Measurements from ENCODE around the gene AP5Z1. TPM values are rescaled to one million over a fixed set of nuclear protein-coding genes. Genes with fewer than 3 reads are reported as not detected.

The AP5Z1 gene
- total RNA-seq, 1 experiment from 2014 or later = 26.5 TPM

- H3K9me3 Mint-ChIP-seq (ENCODE audit: unreplicated experiment) = no peaks in the 10 kb centered on the region
Measured at GRCh38 chr7:4731803-4732202, 43.6 kb upstream of the AP5Z1 start.

GRCh38 chr7:4733936-4734528 lies 41.4 kb upstream of the AP5Z1 start:
- Mint-ChIP-seq H3K27ac (ENCODE audit: low read depth, unreplicated experiment) (no peak overlapping the region), H3K4me1 (ENCODE audit: insufficient read depth, unreplicated experiment) (no peaks in the 10 kb centered on the region), H3K9me3 (ENCODE audit: unreplicated experiment) (no peaks in the 10 kb centered on the region), H3K27me3 (ENCODE audit: insufficient read depth, unreplicated experiment) (no peaks in the 10 kb centered on the region), H3K4me3 (ENCODE audit: unreplicated experiment) (no peak overlapping the region), H3K36me3 (ENCODE audit: insufficient read depth, unreplicated experiment) (peaks cover 23% of the 10 kb centered on the region)
- ChIA-PET CTCF (interaction anchor here (0.5 kb wide), 3 partner anchors 31 to 1920 kb away, joined by 3 read pairs; no protein-coding TSS in a partner anchor), POLR2A (interaction anchor here (1.0 to 1.8 kb wide), 3 partner anchors 9 to 12 kb away, joined by 3 to 6 read pairs (median 6); no protein-coding TSS in a partner anchor)
- BruUV-seq (replicated peaks) = no TSS peak
- intact Hi-C loops (cut with micrococcal nuclease) = no loop called here
- no peak for DNase-seq (ENCODE audit: unreplicated experiment)
- TF ChIP-seq CTCF (IDR thresholded peaks at IDR 0.05; ENCODE audit: unreplicated experiment) = no peak

More at GRCh38 chr7:4731803-4732202, 43.6 kb upstream of the AP5Z1 start:
- no TSS peak for BruUV-seq (replicated peaks)
- Mint-ChIP-seq H3K4me1 (ENCODE audit: insufficient read depth, unreplicated experiment) (no peaks in the 10 kb centered on the region), H3K27ac (ENCODE audit: low read depth, unreplicated experiment) (no peak overlapping the region), H3K36me3 (ENCODE audit: insufficient read depth, unreplicated experiment) (peaks cover 40% of the 10 kb centered on the region), H3K4me3 (ENCODE audit: unreplicated experiment) (no peak overlapping the region), H3K27me3 (ENCODE audit: insufficient read depth, unreplicated experiment) (no peaks in the 10 kb centered on the region)
- POLR2A ChIA-PET = interaction anchor here (1.2 kb wide), 1 partner anchor 14 kb away, joined by 3 read pairs; no protein-coding TSS in a partner anchor
- CTCF ChIA-PET = no interaction called here
- no peak for DNase-seq (ENCODE audit: unreplicated experiment)
- intact Hi-C loops (cut with micrococcal nuclease) = no loop called here
- TF ChIP-seq CTCF (IDR thresholded peaks at IDR 0.05; ENCODE audit: unreplicated experiment) = no peak

- H3K36me3 Mint-ChIP-seq (ENCODE audit: insufficient read depth, unreplicated experiment) = peaks cover 21% of the 10 kb centered on the region
- intact Hi-C loops (cut with micrococcal nuclease) = no loop called here
- no peaks in the 10 kb centered on the region for H3K9me3 Mint-ChIP-seq (ENCODE audit: unreplicated experiment)
- no peaks in the 10 kb centered on the region for H3K27me3 Mint-ChIP-seq (ENCODE audit: insufficient read depth, unreplicated experiment)
- no peak for TF ChIP-seq CTCF (IDR thresholded peaks at IDR 0.05; ENCODE audit: unreplicated experiment)
- POLR2A ChIA-PET = interaction anchor here (1.0 to 1.2 kb wide), 2 partner anchors 10 to 12 kb away, joined by 3 read pairs; no protein-coding TSS in a partner anchor
- DNase-seq (ENCODE audit: unreplicated experiment) = no peak
- CTCF ChIA-PET = no interaction called here
- no peak overlapping the region for H3K27ac Mint-ChIP-seq (ENCODE audit: low read depth, unreplicated experiment)
- H3K4me1 Mint-ChIP-seq (ENCODE audit: insufficient read depth, unreplicated experiment) = no peaks in the 10 kb centered on the region
- no TSS peak for BruUV-seq (replicated peaks)
- no peak overlapping the region for H3K4me3 Mint-ChIP-seq (ENCODE audit: unreplicated experiment)
Measured at GRCh38 chr7:4734587-4735345, 40.7 kb upstream of the AP5Z1 start.

GRCh38 chr7:4737300-4737699 lies 38.1 kb upstream of the AP5Z1 start:
- H3K4me3 Mint-ChIP-seq (ENCODE audit: unreplicated experiment) = no peak overlapping the region
- H3K4me1 Mint-ChIP-seq (ENCODE audit: insufficient read depth, unreplicated experiment) = no peaks in the 10 kb centered on the region
- DNase-seq (ENCODE audit: unreplicated experiment) = no peak
- no TSS peak for BruUV-seq (replicated peaks)
- no peak for TF ChIP-seq CTCF (IDR thresholded peaks at IDR 0.05; ENCODE audit: unreplicated experiment)
- CTCF ChIA-PET = no interaction called here
- H3K27me3 Mint-ChIP-seq (ENCODE audit: insufficient read depth, unreplicated experiment) = no peaks in the 10 kb centered on the region
- no peaks in the 10 kb centered on the region for H3K9me3 Mint-ChIP-seq (ENCODE audit: unreplicated experiment)
- H3K27ac Mint-ChIP-seq (ENCODE audit: low read depth, unreplicated experiment) = no peak overlapping the region
- H3K36me3 Mint-ChIP-seq (ENCODE audit: insufficient read depth, unreplicated experiment) = peaks cover 32% of the 10 kb centered on the region
- intact Hi-C loops (cut with micrococcal nuclease) = no loop called here
- POLR2A ChIA-PET = interaction anchor here (0.7 kb wide), 1 partner anchor 22 kb away, joined by 3 read pairs; no protein-coding TSS in a partner anchor

All from MCF 10A (cell line).